Measurements from ENCODE around the gene PRR5. TPM values are rescaled to one million over a fixed set of nuclear protein-coding genes. Genes with fewer than 3 reads are reported as not detected.

The PRR5 gene
- total and polyA plus RNA-seq, 2 experiments from 2014 or later, result 15.3 to 31.4 TPM

DNA sequence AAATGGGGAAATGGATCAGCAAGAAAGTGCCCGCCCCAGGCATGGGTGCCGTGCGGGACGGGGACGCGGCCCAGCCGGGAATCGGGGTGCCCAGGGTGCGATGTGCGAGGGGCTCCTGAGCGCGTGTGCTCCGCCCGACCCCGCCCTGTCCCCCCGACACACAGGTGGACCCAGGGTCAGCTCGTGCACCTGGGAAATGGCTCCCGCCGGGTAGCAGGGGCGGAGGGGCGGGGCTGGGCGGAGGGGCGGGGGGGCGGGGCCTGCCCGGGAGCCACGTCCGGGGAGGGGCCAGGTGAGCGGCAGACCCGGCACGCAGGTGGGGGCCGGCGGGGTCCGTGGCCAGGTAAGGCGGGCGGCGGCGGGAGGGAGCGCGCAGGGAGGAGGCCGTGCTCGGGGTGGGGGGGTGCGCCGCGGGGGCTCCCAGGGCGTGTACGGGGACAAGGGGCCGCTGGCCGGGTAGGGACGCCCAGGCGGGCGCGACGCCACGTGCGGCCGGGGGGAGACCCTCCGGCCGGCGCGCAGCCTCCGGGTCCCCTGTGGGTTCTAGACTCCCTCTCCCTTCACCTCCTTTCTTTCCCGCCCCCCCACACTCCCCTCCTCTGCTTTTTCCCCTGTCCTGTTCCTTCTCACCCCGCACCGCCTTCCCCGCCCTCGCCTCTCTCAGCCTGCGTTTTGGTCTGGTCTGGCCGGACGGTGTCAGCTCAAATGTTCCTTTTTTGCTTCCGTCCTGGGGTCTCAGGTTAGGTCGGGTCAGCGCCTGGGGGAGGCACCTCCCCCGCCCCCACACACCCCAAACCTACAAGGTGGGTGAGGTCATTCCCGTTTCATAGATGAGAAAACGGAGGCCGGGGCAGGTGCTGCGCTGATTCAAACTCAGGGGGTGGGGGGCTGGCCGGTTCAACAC is 50.5 kb downstream of the PRR5 start, which contains the start of gene ARHGAP8:
TSS of gene ARHGAP8 (plus strand) at position 291 of the 904 bp plus-strand sequence. CDS start 33,953 bp downstream, outside the sequence.
- Histone ChIP-seq H3F3A (replicated peaks; ENCODE audit: low read depth) (0 out of 2 replicates have a peak, but pooled peaks cover 12% of the 10 kb centered on the region), H3K9me2 (ENCODE audit: insufficient read depth) (peaks cover 4% of the 10 kb centered on the region; the same call in 1 of the 2 replicates), H3K4me1 (ENCODE audit: insufficient read depth) (peaks cover 36% of the 10 kb centered on the region), H4K20me1 (replicated peaks; ENCODE audit: insufficient read depth) (peaks cover 7% of the 10 kb centered on the region), H3K27me3 (ENCODE audit: insufficient read depth) (no peaks in the 10 kb centered on the region), H3K4me3 (peak within 1 kb of the TSS; percentile 96), H3K36me3 (ENCODE audit: insufficient read depth) (no peaks in the 10 kb centered on the region), H3K4me2 (peak within 1 kb of the TSS; percentile 99), H2AFZ (peak within 1 kb of the TSS; percentile 81), H3K27ac (ENCODE audit: low read depth) (peak within 1 kb of the TSS; percentile 39; the same call in 1 of the 2 replicates), H3K79me2 (replicated peaks; ENCODE audit: insufficient read depth) (peaks cover 47% of the 10 kb centered on the region)
- H3K27ac Mint-ChIP-seq, result no peak within 1 kb of the TSS
- TF ChIP-seq CTCF (conservative IDR thresholded peaks at IDR 0.05; ENCODE audit: low read depth in 2 of 2), result no peak
- peak; percentile 63 for TF ChIP-seq POLR2AphosphoS5 (IDR thresholded peaks at IDR 0.05; ENCODE audit: low read depth)
- TF ChIP-seq, protein P1, sequence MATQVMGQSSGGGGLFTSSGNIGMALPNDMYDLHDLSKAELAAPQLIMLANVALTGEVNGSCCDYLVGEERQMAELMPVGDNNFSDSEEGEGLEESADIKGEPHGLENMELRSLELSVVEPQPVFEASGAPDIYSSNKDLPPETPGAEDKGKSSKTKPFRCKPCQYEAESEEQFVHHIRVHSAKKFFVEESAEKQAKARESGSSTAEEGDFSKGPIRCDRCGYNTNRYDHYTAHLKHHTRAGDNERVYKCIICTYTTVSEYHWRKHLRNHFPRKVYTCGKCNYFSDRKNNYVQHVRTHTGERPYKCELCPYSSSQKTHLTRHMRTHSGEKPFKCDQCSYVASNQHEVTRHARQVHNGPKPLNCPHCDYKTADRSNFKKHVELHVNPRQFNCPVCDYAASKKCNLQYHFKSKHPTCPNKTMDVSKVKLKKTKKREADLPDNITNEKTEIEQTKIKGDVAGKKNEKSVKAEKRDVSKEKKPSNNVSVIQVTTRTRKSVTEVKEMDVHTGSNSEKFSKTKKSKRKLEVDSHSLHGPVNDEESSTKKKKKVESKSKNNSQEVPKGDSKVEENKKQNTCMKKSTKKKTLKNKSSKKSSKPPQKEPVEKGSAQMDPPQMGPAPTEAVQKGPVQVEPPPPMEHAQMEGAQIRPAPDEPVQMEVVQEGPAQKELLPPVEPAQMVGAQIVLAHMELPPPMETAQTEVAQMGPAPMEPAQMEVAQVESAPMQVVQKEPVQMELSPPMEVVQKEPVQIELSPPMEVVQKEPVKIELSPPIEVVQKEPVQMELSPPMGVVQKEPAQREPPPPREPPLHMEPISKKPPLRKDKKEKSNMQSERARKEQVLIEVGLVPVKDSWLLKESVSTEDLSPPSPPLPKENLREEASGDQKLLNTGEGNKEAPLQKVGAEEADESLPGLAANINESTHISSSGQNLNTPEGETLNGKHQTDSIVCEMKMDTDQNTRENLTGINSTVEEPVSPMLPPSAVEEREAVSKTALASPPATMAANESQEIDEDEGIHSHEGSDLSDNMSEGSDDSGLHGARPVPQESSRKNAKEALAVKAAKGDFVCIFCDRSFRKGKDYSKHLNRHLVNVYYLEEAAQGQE (IDR thresholded peaks at IDR 0.05; ENCODE audit: unreplicated experiment), result no peak
- H3K36me3 Mint-ChIP-seq (ENCODE audit: low read depth), result peaks cover 20% of the 10 kb centered on the region
- DNase-seq (ENCODE audit: low spot score), result peak; percentile 85
- peaks cover 36% of the 10 kb centered on the region for H3K4me1 Mint-ChIP-seq
- H3K27me3 Mint-ChIP-seq (ENCODE audit: insufficient read depth, low read depth, poor library complexity), result peaks cover 26% of the 10 kb centered on the region
- ATAC-seq, result peak; percentile 59
- peaks cover 7% of the 10 kb centered on the region; the same call in 2 of the 3 replicates for H3K9me3 Mint-ChIP-seq
- H3K4me3 Mint-ChIP-seq, result peak within 1 kb of the TSS; percentile 90

DNA sequence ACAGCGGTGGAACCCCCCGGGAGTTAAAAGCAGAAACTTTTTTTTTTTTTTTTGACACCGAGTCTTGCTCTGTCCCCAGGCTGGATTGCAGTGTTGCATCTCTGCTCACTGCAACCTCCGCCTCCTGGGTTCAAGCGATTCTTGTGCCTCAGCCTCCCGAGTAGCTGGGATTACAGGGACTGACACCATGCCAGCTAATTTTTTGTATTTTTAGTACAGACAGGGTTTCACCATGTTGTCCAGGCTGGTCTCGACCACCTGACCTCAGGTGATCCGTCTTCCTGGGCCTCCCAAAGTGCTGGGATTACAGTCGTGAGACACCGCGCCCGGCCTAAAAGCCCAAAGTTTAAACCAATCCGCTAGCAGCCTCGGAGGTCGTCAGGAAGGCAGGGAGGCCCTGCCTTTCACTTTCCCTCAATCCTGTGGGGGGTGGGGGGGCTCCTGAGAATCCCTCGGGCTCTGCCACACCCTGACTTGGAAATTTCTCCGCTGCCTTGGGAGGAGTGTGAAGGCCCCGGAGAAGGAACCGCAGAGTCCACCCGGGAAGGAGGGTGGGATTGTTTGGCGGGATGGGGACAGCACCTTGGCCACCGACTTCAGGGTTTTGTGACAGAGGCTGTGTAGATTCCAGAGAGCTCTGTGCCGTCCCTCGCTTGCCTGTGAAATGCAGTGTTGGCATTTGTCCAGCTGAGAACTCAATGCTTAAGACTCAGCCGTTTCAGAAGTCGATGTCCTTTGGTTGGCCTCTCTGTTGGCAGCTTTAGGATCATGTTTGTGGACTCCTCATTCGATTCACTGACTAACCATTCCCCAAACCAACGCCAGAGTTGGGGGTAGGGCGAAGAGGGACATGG is 51.4 kb downstream of the PRR5 start:
- Histone ChIP-seq H2AFZ (peak overlapping the region; percentile 81; the same call in 1 of the 2 replicates), H3K9me2 (ENCODE audit: insufficient read depth) (no peaks in the 10 kb centered on the region), H3K4me1 (ENCODE audit: insufficient read depth) (peaks cover 35% of the 10 kb centered on the region), H3F3A (replicated peaks; ENCODE audit: low read depth) (0 out of 2 replicates have a peak, but pooled peaks cover 12% of the 10 kb centered on the region), H4K20me1 (replicated peaks; ENCODE audit: insufficient read depth) (peaks cover 7% of the 10 kb centered on the region), H3K27me3 (ENCODE audit: insufficient read depth) (no peaks in the 10 kb centered on the region), H3K4me2 (peak overlapping the region; percentile 99), H3K27ac (ENCODE audit: low read depth) (peak overlapping the region; percentile 39; the same call in 1 of the 2 replicates), H3K36me3 (ENCODE audit: insufficient read depth) (no peaks in the 10 kb centered on the region), H3K79me2 (replicated peaks; ENCODE audit: insufficient read depth) (peaks cover 56% of the 10 kb centered on the region), H3K4me3 (peak overlapping the region; percentile 96)
- peaks cover 38% of the 10 kb centered on the region for H3K4me1 Mint-ChIP-seq
- H3K27me3 Mint-ChIP-seq (ENCODE audit: insufficient read depth, low read depth, poor library complexity), result peaks cover 26% of the 10 kb centered on the region
- H3K9me3 Mint-ChIP-seq, result peaks cover 7% of the 10 kb centered on the region; the same call in 2 of the 3 replicates
- H3K27ac Mint-ChIP-seq, result no peak overlapping the region; the same call in 1 of the 2 replicates
- H3K4me3 Mint-ChIP-seq, result peak overlapping the region; percentile 90
- H3K36me3 Mint-ChIP-seq (ENCODE audit: low read depth), result peaks cover 20% of the 10 kb centered on the region
- DNase-seq (ENCODE audit: low spot score) (peak; percentile 54), ATAC-seq (peak; percentile 12)
- TF ChIP-seq ZNF114 (CRISPR knock-in tag; IDR thresholded peaks at IDR 0.05) (no peak), POLR2AphosphoS5 (IDR thresholded peaks at IDR 0.05; ENCODE audit: low read depth) (no peak), ZNF462 (CRISPR knock-in tag; IDR thresholded peaks at IDR 0.05) (no peak)

Data from GM23338 (cell line).